ENCODE results near the gene SLC20A1.

Gene SLC20A1

DNA sequence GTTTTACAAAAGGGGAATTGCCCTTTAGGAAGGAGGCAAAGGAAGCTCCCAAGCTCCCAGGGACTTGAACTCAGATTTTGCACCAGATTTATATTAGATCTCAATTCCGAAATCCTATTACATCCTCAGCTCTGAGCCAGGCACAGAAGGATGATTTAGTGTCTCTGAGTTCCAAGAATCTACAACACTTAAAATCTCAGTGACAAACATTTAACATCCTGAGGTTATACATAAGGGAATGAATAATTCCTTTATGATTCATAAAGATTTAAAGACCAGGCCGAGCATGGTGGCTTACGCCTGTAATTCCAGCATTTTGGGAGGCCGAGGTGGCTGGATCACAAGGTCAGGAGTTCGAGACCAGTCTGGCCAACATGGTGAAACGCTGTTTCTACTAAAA is 16.5 kb upstream of the SLC20A1 start (continued):
- TF ChIP-seq, protein P1, sequence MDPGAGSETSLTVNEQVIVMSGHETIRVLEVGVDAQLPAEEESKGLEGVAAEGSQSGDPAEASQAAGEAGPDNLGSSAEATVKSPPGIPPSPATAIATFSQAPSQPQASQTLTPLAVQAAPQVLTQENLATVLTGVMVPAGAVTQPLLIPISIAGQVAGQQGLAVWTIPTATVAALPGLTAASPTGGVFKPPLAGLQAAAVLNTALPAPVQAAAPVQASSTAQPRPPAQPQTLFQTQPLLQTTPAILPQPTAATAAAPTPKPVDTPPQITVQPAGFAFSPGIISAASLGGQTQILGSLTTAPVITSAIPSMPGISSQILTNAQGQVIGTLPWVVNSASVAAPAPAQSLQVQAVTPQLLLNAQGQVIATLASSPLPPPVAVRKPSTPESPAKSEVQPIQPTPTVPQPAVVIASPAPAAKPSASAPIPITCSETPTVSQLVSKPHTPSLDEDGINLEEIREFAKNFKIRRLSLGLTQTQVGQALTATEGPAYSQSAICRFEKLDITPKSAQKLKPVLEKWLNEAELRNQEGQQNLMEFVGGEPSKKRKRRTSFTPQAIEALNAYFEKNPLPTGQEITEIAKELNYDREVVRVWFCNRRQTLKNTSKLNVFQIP (CRISPR knock-in tag; IDR thresholded peaks at IDR 0.05; ENCODE audit: borderline replicate concordance, low read depth) = no peak

DNA sequence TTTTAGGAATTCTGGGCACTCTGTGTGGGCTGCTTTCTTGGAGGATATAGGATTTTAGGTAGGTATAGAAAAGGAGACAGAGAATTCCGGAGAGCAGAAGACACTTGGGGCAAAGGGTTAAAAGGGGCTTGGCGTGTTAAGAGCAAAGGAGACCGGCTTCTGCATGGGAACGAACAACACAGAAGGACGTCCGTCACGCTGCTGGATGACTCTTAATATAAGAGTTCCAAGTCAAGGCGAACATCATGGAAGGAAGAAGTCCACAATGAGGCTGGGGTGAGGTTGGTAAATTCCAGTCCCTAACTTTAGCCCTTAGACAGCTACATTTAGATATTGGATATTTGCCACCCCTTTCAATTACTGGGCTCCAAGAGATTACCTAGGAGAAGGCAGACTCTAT is 15.9 kb upstream of the SLC20A1 start:
- ATAC-seq = no peak
- TF ChIP-seq, protein P1 (CRISPR knock-in tag; IDR thresholded peaks at IDR 0.05; ENCODE audit: borderline replicate concordance, low read depth) = no peak

DNA sequence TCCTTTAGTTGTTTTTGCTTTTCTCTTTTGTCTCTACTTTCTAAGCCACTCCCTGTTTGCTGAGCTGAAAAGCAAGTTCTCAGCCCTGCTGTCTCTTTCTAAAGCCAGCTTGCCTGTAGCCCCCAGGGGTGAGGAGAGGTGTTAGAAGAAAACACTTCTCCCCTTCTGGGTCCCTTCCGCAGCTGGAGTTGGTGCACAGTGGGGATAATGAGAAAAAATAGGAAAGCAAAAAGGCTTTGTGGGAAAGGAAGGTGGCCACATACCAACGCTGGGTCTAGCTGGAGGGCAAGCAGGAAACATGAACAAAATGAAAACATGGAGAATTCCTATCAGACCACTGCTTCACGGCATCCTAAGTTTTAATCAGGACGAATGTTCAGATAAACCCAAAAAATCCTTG is 15.5 kb upstream of the SLC20A1 start:
- no peak for ATAC-seq
- TF ChIP-seq ZNF8 (CRISPR knock-in tag; IDR thresholded peaks at IDR 0.05) = no peak
- no peak for TF ChIP-seq CSDC2 (CRISPR knock-in tag; IDR thresholded peaks at IDR 0.05)
- TF ChIP-seq, protein P2, sequence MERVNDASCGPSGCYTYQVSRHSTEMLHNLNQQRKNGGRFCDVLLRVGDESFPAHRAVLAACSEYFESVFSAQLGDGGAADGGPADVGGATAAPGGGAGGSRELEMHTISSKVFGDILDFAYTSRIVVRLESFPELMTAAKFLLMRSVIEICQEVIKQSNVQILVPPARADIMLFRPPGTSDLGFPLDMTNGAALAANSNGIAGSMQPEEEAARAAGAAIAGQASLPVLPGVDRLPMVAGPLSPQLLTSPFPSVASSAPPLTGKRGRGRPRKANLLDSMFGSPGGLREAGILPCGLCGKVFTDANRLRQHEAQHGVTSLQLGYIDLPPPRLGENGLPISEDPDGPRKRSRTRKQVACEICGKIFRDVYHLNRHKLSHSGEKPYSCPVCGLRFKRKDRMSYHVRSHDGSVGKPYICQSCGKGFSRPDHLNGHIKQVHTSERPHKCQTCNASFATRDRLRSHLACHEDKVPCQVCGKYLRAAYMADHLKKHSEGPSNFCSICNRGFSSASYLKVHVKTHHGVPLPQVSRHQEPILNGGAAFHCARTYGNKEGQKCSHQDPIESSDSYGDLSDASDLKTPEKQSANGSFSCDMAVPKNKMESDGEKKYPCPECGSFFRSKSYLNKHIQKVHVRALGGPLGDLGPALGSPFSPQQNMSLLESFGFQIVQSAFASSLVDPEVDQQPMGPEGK (CRISPR knock-in tag; IDR thresholded peaks at IDR 0.05; ENCODE audit: borderline replicate concordance) = no peak
- TF ChIP-seq, protein P3, sequence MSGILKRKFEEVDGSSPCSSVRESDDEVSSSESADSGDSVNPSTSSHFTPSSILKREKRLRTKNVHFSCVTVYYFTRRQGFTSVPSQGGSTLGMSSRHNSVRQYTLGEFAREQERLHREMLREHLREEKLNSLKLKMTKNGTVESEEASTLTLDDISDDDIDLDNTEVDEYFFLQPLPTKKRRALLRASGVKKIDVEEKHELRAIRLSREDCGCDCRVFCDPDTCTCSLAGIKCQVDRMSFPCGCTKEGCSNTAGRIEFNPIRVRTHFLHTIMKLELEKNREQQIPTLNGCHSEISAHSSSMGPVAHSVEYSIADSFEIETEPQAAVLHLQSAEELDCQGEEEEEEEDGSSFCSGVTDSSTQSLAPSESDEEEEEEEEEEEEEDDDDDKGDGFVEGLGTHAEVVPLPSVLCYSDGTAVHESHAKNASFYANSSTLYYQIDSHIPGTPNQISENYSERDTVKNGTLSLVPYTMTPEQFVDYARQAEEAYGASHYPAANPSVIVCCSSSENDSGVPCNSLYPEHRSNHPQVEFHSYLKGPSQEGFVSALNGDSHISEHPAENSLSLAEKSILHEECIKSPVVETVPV (CRISPR knock-in tag; IDR thresholded peaks at IDR 0.05) = no peak
- TF ChIP-seq RARB (CRISPR knock-in tag; IDR thresholded peaks at IDR 0.05) = no peak
- TF ChIP-seq ZC3H10 (CRISPR knock-in tag; IDR thresholded peaks at IDR 0.05) = no peak
- TF ChIP-seq SNAI2 (CRISPR knock-in tag; IDR thresholded peaks at IDR 0.05) = no peak
- TF ChIP-seq, protein P4, sequence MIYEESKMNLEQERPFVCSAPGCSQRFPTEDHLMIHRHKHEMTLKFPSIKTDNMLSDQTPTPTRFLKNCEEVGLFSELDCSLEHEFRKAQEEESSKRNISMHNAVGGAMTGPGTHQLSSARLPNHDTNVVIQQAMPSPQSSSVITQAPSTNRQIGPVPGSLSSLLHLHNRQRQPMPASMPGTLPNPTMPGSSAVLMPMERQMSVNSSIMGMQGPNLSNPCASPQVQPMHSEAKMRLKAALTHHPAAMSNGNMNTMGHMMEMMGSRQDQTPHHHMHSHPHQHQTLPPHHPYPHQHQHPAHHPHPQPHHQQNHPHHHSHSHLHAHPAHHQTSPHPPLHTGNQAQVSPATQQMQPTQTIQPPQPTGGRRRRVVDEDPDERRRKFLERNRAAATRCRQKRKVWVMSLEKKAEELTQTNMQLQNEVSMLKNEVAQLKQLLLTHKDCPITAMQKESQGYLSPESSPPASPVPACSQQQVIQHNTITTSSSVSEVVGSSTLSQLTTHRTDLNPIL (CRISPR knock-in tag; IDR thresholded peaks at IDR 0.05; ENCODE audit: low read depth) = no peak
- no peak for TF ChIP-seq ZNF565 (CRISPR knock-in tag; conservative IDR thresholded peaks at IDR 0.05; ENCODE audit: low read depth)

DNA sequence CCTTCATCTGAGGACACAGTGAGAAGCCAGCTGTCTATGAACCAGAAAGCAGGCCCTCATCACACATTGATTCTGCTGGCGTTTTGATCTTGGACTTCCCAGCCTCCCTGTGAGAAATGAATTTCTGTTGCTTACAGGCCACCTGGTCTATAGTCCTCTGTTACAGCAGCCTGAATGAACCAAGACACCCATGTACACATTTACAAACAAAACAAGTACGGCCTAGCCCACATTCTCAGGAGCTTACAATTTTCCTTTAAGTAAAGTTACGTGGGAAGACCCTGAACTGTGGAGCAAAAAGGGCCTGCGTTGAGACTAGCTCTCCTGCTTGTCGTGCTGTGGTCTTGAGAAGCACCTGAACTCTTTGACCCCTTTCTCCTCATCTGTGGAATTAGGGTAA is 12.0 kb upstream of the SLC20A1 start:
- no peak for ATAC-seq
- no peak for TF ChIP-seq ZFP30 (CRISPR knock-in tag; IDR thresholded peaks at IDR 0.05)
- TF ChIP-seq ZNF8 (CRISPR knock-in tag; IDR thresholded peaks at IDR 0.05) = no peak
- no peak for TF ChIP-seq ESRRG (CRISPR knock-in tag; IDR thresholded peaks at IDR 0.05)
- no peak for TF ChIP-seq OSR1 (CRISPR knock-in tag; IDR thresholded peaks at IDR 0.05)
- TF ChIP-seq CSDC2 (CRISPR knock-in tag; IDR thresholded peaks at IDR 0.05) = no peak
- TF ChIP-seq ARNTL (CRISPR knock-in tag; IDR thresholded peaks at IDR 0.05; ENCODE audit: borderline replicate concordance, low read depth) = no peak
- no peak for TF ChIP-seq GLIS3 (CRISPR knock-in tag; IDR thresholded peaks at IDR 0.05)
- TF ChIP-seq ZNF70 (CRISPR knock-in tag; IDR thresholded peaks at IDR 0.05) = no peak
- no peak for TF ChIP-seq RARB (CRISPR knock-in tag; IDR thresholded peaks at IDR 0.05)
- TF ChIP-seq ZNF565 (CRISPR knock-in tag; conservative IDR thresholded peaks at IDR 0.05; ENCODE audit: low read depth) = no peak
- TF ChIP-seq, protein P3 (CRISPR knock-in tag; IDR thresholded peaks at IDR 0.05) = no peak
- TF ChIP-seq, protein P5, sequence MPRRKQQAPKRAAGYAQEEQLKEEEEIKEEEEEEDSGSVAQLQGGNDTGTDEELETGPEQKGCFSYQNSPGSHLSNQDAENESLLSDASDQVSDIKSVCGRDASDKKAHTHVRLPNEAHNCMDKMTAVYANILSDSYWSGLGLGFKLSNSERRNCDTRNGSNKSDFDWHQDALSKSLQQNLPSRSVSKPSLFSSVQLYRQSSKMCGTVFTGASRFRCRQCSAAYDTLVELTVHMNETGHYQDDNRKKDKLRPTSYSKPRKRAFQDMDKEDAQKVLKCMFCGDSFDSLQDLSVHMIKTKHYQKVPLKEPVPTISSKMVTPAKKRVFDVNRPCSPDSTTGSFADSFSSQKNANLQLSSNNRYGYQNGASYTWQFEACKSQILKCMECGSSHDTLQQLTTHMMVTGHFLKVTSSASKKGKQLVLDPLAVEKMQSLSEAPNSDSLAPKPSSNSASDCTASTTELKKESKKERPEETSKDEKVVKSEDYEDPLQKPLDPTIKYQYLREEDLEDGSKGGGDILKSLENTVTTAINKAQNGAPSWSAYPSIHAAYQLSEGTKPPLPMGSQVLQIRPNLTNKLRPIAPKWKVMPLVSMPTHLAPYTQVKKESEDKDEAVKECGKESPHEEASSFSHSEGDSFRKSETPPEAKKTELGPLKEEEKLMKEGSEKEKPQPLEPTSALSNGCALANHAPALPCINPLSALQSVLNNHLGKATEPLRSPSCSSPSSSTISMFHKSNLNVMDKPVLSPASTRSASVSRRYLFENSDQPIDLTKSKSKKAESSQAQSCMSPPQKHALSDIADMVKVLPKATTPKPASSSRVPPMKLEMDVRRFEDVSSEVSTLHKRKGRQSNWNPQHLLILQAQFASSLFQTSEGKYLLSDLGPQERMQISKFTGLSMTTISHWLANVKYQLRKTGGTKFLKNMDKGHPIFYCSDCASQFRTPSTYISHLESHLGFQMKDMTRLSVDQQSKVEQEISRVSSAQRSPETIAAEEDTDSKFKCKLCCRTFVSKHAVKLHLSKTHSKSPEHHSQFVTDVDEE (CRISPR knock-in tag; IDR thresholded peaks at IDR 0.05) = no peak
- TF ChIP-seq TOX (CRISPR knock-in tag; IDR thresholded peaks at IDR 0.05; ENCODE audit: borderline replicate concordance) = no peak
- TF ChIP-seq PPARA (CRISPR knock-in tag; IDR thresholded peaks at IDR 0.05; ENCODE audit: borderline replicate concordance) = no peak
- TF ChIP-seq, protein P4 (CRISPR knock-in tag; IDR thresholded peaks at IDR 0.05; ENCODE audit: low read depth) = no peak
- TF ChIP-seq, protein P1 (CRISPR knock-in tag; IDR thresholded peaks at IDR 0.05; ENCODE audit: borderline replicate concordance, low read depth) = no peak
- TF ChIP-seq ZFP3 (CRISPR knock-in tag; IDR thresholded peaks at IDR 0.05) = no peak
